ENCODE results near the gene ARHGAP26. TPM values are rescaled to one million over a fixed set of nuclear protein-coding genes. Genes with fewer than 3 reads are reported as not detected.

Gene ARHGAP26
- polyA plus RNA-seq, 1 donor from 2014 or later: 0.83 TPM

DNA sequence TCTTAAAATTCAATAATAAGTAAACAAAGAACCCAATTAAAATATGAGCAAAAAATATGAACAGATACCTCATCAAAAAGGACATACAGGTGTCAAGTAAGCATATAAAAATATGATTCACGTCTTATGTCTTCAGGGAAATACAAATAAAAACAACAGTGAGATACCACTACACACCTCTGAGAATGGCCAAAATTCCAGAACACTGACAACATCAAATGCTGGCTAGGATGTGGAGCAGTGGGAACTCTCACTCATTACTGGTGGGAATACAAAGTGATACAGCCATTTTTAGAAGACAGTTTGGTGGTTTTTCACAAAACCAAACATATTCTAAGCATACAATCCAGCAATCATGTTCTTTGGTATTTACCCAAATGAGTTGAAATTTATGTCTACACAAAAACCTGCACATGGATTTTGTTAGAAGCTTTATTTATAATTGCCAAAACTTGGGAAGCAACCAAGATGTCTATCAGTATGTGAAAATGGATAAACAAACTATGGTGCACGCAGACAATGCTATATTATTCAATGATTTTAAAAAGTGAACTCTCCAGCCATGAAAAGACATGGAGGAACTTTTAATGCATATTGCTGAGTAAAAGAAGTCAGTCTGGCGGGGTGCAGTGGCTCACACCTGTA lies 381.0 kb downstream of the ARHGAP26 start:
- H3K79me2 ChIP-seq (replicated peaks; ENCODE audit: insufficient read depth, low read length): no peaks in the 10 kb centered on the region

DNA sequence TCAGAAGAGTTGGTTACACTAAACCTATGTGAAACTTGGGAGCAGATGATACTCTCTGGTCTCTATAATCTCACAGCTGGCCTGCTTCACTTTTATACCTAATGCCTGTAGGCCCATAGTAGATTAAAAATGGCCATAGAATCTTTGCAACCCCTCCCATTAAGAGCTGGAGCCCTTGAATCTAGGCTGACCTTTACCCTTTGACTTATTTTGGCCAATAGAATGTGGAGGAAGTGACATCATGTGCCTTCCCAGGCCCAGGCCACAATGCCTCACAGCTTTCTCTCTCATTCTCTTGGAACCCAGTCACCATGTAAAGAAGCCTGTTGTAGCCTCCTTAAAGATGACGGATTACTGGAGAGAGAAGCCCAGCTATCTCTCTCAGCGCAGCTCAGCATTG lies 382.3 kb downstream of the ARHGAP26 start:
- Histone ChIP-seq H3F3A (ENCODE audit: insufficient read depth, low read length, poor library complexity, severe bottlenecking) (no peaks in the 10 kb centered on the region), H3K79me2 (replicated peaks; ENCODE audit: insufficient read depth, low read length) (no peaks in the 10 kb centered on the region), H3K4me3 (ENCODE audit: low read length) (no peak overlapping the region), H3K27ac (ENCODE audit: low read length) (no peak overlapping the region), H3K36me3 (ENCODE audit: insufficient read depth, low read length) (no peaks in the 10 kb centered on the region), H3K9me2 (ENCODE audit: insufficient read depth, low read length) (no peaks in the 10 kb centered on the region), H2AFZ (ENCODE audit: low read depth, low read length) (no peak overlapping the region), H3K9me3 (ENCODE audit: low read length) (no peaks in the 10 kb centered on the region), H3K4me2 (ENCODE audit: low read length) (no peak overlapping the region), H3K27me3 (ENCODE audit: insufficient read depth, low read depth, low read length) (no peaks in the 10 kb centered on the region), H3K9ac (ENCODE audit: low read length) (no peak overlapping the region), H4K20me1 (ENCODE audit: insufficient read depth) (no peaks in the 10 kb centered on the region)
- TF ChIP-seq TAF1 (IDR thresholded peaks at IDR 0.05; ENCODE audit: low read depth) (no peak), POLR2AphosphoS5 (IDR thresholded peaks at IDR 0.05) (no peak), EZH2 (IDR thresholded peaks at IDR 0.05; ENCODE audit: borderline replicate concordance, insufficient read depth, low read length, poor library complexity, severe bottlenecking) (no peak), EP300 (conservative IDR thresholded peaks at IDR 0.05; ENCODE audit: poor library complexity, severe bottlenecking) (no peak), SMC3 (conservative IDR thresholded peaks at IDR 0.05; ENCODE audit: poor library complexity) (no peak), MXI1 (conservative IDR thresholded peaks at IDR 0.05; ENCODE audit: poor library complexity, severe bottlenecking) (no peak), RAD21 (conservative IDR thresholded peaks at IDR 0.05) (no peak)
- TF ChIP-seq, protein P1, sequence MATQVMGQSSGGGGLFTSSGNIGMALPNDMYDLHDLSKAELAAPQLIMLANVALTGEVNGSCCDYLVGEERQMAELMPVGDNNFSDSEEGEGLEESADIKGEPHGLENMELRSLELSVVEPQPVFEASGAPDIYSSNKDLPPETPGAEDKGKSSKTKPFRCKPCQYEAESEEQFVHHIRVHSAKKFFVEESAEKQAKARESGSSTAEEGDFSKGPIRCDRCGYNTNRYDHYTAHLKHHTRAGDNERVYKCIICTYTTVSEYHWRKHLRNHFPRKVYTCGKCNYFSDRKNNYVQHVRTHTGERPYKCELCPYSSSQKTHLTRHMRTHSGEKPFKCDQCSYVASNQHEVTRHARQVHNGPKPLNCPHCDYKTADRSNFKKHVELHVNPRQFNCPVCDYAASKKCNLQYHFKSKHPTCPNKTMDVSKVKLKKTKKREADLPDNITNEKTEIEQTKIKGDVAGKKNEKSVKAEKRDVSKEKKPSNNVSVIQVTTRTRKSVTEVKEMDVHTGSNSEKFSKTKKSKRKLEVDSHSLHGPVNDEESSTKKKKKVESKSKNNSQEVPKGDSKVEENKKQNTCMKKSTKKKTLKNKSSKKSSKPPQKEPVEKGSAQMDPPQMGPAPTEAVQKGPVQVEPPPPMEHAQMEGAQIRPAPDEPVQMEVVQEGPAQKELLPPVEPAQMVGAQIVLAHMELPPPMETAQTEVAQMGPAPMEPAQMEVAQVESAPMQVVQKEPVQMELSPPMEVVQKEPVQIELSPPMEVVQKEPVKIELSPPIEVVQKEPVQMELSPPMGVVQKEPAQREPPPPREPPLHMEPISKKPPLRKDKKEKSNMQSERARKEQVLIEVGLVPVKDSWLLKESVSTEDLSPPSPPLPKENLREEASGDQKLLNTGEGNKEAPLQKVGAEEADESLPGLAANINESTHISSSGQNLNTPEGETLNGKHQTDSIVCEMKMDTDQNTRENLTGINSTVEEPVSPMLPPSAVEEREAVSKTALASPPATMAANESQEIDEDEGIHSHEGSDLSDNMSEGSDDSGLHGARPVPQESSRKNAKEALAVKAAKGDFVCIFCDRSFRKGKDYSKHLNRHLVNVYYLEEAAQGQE (IDR thresholded peaks at IDR 0.05; ENCODE audit: borderline replicate concordance): no peak
- TF ChIP-seq, protein P2, sequence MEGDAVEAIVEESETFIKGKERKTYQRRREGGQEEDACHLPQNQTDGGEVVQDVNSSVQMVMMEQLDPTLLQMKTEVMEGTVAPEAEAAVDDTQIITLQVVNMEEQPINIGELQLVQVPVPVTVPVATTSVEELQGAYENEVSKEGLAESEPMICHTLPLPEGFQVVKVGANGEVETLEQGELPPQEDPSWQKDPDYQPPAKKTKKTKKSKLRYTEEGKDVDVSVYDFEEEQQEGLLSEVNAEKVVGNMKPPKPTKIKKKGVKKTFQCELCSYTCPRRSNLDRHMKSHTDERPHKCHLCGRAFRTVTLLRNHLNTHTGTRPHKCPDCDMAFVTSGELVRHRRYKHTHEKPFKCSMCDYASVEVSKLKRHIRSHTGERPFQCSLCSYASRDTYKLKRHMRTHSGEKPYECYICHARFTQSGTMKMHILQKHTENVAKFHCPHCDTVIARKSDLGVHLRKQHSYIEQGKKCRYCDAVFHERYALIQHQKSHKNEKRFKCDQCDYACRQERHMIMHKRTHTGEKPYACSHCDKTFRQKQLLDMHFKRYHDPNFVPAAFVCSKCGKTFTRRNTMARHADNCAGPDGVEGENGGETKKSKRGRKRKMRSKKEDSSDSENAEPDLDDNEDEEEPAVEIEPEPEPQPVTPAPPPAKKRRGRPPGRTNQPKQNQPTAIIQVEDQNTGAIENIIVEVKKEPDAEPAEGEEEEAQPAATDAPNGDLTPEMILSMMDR (IDR thresholded peaks at IDR 0.05; ENCODE audit: poor library complexity, severe bottlenecking): no peak

More for the DNA sequence above, 381.0 kb downstream of the ARHGAP26 start:
- no peak overlapping the region for H3K27ac ChIP-seq (ENCODE audit: low read length)
- no peak overlapping the region for H3K4me3 ChIP-seq (ENCODE audit: low read length)
- no peaks in the 10 kb centered on the region for H4K20me1 ChIP-seq (ENCODE audit: insufficient read depth)
- H3K9me3 ChIP-seq (ENCODE audit: low read length): no peaks in the 10 kb centered on the region
- H3K27me3 ChIP-seq (ENCODE audit: insufficient read depth, low read depth, low read length): no peaks in the 10 kb centered on the region
- no peak overlapping the region for H3K4me2 ChIP-seq (ENCODE audit: low read length)
- no peak overlapping the region for H2AFZ ChIP-seq (ENCODE audit: low read depth, low read length)
- TF ChIP-seq, protein P1 (IDR thresholded peaks at IDR 0.05; ENCODE audit: borderline replicate concordance): no peak
- TF ChIP-seq RAD21 (conservative IDR thresholded peaks at IDR 0.05) (no peak), EZH2 (IDR thresholded peaks at IDR 0.05; ENCODE audit: borderline replicate concordance, insufficient read depth, low read length, poor library complexity, severe bottlenecking) (no peak), POLR2AphosphoS5 (IDR thresholded peaks at IDR 0.05) (no peak), MXI1 (conservative IDR thresholded peaks at IDR 0.05; ENCODE audit: poor library complexity, severe bottlenecking) (no peak), TAF1 (IDR thresholded peaks at IDR 0.05; ENCODE audit: low read depth) (no peak), SMC3 (conservative IDR thresholded peaks at IDR 0.05; ENCODE audit: poor library complexity) (no peak), EP300 (conservative IDR thresholded peaks at IDR 0.05; ENCODE audit: poor library complexity, severe bottlenecking) (no peak)
- TF ChIP-seq, protein P2 (IDR thresholded peaks at IDR 0.05; ENCODE audit: poor library complexity, severe bottlenecking): no peak
- no peaks in the 10 kb centered on the region for H3K36me3 ChIP-seq (ENCODE audit: insufficient read depth, low read length)
- no peak overlapping the region for H3K9ac ChIP-seq (ENCODE audit: low read length)
- no peaks in the 10 kb centered on the region for H3K9me2 ChIP-seq (ENCODE audit: insufficient read depth, low read length)
- H3F3A ChIP-seq (ENCODE audit: insufficient read depth, low read length, poor library complexity, severe bottlenecking): no peaks in the 10 kb centered on the region
